Neural progenitor cell (in vitro differentiated cells): Measurements from ENCODE around the gene CELF4. TPM values are rescaled to one million over a fixed set of nuclear protein-coding genes. Genes with fewer than 3 reads are reported as not detected.

Experiments
- DNase-seq: peaks from one replicate; pipeline ENCODE4 v3.0.0-alpha.2; 2016; ENCODE audit warnings: low spot score
- H2AFZ ChIP-seq: fragments of 200-600 bp; sonication (generic); replicated peaks from 2 replicates; pipeline ENCODE4 v1.6.1; 2016; ENCODE audit warnings: antibody characterized with exemption
- H3F3A ChIP-seq: fragments of 200-600 bp; sonication (generic); 2 replicates; pipeline ENCODE4 v1.6.1; 2016; ENCODE audit warnings: antibody characterized with exemption, low read depth
- H3K27ac ChIP-seq: fragments of 200-600 bp; sonication (generic); 2 replicates; pipeline ENCODE4 v1.5.1; 2016; ENCODE audit warnings: mild to moderate bottlenecking
- H3K27me3 ChIP-seq: fragments of 200-600 bp; sonication (generic); 2 replicates; pipeline ENCODE4 v1.6.1; 2016; ENCODE audit warnings: mild to moderate bottlenecking, moderate library complexity
- H3K36me3 ChIP-seq: fragments of 200-600 bp; sonication (generic); 2 replicates; pipeline ENCODE4 v1.5.1; 2016
- H3K4me1 ChIP-seq: fragments of 200-600 bp; sonication (generic); 2 replicates; pipeline ENCODE4 v1.6.1; 2016; ENCODE audit warnings: mixed run types
- H3K4me2 ChIP-seq: fragments of 200-600 bp; sonication (generic); 2 replicates; pipeline ENCODE4 v1.6.1; 2016
- H3K4me3 ChIP-seq: fragments of 200-600 bp; sonication (generic); 2 replicates; pipeline ENCODE4 v1.5.1; 2016
- H3K79me2 ChIP-seq: fragments of 200-600 bp; sonication (generic); 2 replicates; pipeline ENCODE4 v1.6.1; 2016; ENCODE audit warnings: low read depth
- H3K9ac ChIP-seq: fragments of 200-600 bp; sonication (generic); 2 replicates; pipeline ENCODE4 v1.6.1; 2016
- H3K9me3 ChIP-seq: fragments of 200-600 bp; sonication (generic); 2 replicates; pipeline ENCODE4 v1.5.1; 2016; ENCODE audit warnings: low read depth
- H4K20me1 ChIP-seq: fragments of 200-600 bp; sonication (generic); 2 replicates; pipeline ENCODE4 v1.6.1; 2016; ENCODE audit warnings: low read depth
- H3K27ac Mint-ChIP-seq: 3 replicates; pipeline ENCODE4 v1.8.0; 2021; ENCODE audit warnings: mixed read lengths
- H3K27me3 Mint-ChIP-seq: 2 replicates; pipeline ENCODE4 v1.8.0; 2022; ENCODE audit warnings: low read depth, mild to moderate bottlenecking, inconsistent platforms, moderate library complexity, mixed read lengths; ENCODE audit not compliant: insufficient read depth
- H3K36me3 Mint-ChIP-seq: 3 replicates; pipeline ENCODE4 v1.8.0; 2021; ENCODE audit warnings: mixed read lengths
- H3K4me1 Mint-ChIP-seq: 3 replicates; pipeline ENCODE4 v1.8.0; 2021; ENCODE audit warnings: mixed read lengths
- H3K4me3 Mint-ChIP-seq: 3 replicates; pipeline ENCODE4 v1.8.0; 2021; ENCODE audit warnings: mild to moderate bottlenecking, moderate library complexity, mixed read lengths
- H3K9me3 Mint-ChIP-seq: 3 replicates; pipeline ENCODE4 v1.8.0; 2020; ENCODE audit warnings: mixed read lengths
- EZH2 ChIP-seq: fragments of 200-600 bp; sonication (generic); IDR thresholded peaks from 2 replicates; pipeline ENCODE4 v1.6.1; 2017; ENCODE audit warnings: antibody characterized with exemption, mild to moderate bottlenecking, moderate library complexity
- EZH2phosphoT487 ChIP-seq: fragments of 200-600 bp; sonication (generic); IDR thresholded peaks from 2 replicates; pipeline ENCODE4 v1.6.1; 2017; ENCODE audit warnings: antibody characterized with exemption
- total RNA-seq: library from RNA; depleted of rRNA; stranded (reverse); fragments of >200 nt; gene quantifications from 2 replicates; pipeline ENCODE4 v1.2.3, GENCODE V29; 2015; ENCODE audit warnings: low replicate concordance
- TF ChIP-seq, protein P1 (sequence below): fragments of 200-600 bp; sonication (generic); IDR thresholded peaks from 2 replicates; pipeline ENCODE4 v1.5.1; 2017; ENCODE audit warnings: antibody characterized with exemption, mild to moderate bottlenecking

Gene CELF4
- total RNA-seq, 1 donor from 2014 or later = 1.8 TPM

DNA sequence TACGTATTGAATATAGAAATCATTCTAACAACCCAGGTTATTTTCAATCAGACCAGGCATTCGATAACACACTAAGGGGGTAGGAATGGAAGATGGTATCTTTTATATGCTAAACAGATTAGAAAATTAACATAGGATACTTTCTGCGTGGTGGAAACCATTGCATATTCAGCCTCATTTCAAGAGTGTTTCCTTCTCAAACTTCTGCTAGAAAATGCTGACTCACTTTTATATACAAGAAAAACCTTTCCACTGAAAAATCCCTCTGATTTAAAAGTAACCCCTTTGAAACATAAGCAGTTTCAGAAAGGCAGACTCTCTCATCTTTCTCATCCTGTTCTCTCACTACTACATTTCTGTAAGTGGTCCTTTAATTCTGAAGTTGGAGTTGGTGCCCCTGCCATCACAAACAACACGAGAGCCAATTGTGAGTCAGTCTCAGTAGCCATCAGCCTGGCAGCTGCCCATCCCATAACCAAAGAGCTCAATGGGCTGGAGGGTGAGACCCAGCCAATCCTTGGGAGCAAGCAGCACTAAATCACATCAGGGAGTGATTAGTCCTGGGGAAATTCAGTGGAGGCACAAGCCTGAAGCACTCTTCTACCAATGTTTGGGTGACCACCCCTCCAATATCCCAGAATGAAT is 343.1 kb downstream of the CELF4 start:
- peaks cover 19% of the 10 kb centered on the region for H3F3A ChIP-seq
- no peak overlapping the region for H2AFZ ChIP-seq
- peaks cover 16% of the 10 kb centered on the region for H3K4me1 ChIP-seq
- no peak overlapping the region for H3K9ac ChIP-seq
- H3K36me3 ChIP-seq = no peaks in the 10 kb centered on the region
- peaks cover 24% of the 10 kb centered on the region for H3K27me3 ChIP-seq
- no peaks in the 10 kb centered on the region for H3K79me2 ChIP-seq
- H3K4me3 ChIP-seq = no peak overlapping the region
- H4K20me1 ChIP-seq = no peaks in the 10 kb centered on the region
- Mint-ChIP-seq H3K9me3 (no peaks in the 10 kb centered on the region), H3K27ac (no peak overlapping the region), H3K36me3 (no peaks in the 10 kb centered on the region), H3K4me1 (peaks cover 3% of the 10 kb centered on the region), H3K4me3 (no peak overlapping the region), H3K27me3 (no peaks in the 10 kb centered on the region)
- H3K27ac ChIP-seq = no peak overlapping the region
- TF ChIP-seq EZH2phosphoT487 = no peak
- TF ChIP-seq, protein P1, sequence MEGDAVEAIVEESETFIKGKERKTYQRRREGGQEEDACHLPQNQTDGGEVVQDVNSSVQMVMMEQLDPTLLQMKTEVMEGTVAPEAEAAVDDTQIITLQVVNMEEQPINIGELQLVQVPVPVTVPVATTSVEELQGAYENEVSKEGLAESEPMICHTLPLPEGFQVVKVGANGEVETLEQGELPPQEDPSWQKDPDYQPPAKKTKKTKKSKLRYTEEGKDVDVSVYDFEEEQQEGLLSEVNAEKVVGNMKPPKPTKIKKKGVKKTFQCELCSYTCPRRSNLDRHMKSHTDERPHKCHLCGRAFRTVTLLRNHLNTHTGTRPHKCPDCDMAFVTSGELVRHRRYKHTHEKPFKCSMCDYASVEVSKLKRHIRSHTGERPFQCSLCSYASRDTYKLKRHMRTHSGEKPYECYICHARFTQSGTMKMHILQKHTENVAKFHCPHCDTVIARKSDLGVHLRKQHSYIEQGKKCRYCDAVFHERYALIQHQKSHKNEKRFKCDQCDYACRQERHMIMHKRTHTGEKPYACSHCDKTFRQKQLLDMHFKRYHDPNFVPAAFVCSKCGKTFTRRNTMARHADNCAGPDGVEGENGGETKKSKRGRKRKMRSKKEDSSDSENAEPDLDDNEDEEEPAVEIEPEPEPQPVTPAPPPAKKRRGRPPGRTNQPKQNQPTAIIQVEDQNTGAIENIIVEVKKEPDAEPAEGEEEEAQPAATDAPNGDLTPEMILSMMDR = no peak
- peaks cover 5% of the 10 kb centered on the region for H3K9me3 ChIP-seq
- no peak overlapping the region for H3K4me2 ChIP-seq
- no peak for DNase-seq

DNA sequence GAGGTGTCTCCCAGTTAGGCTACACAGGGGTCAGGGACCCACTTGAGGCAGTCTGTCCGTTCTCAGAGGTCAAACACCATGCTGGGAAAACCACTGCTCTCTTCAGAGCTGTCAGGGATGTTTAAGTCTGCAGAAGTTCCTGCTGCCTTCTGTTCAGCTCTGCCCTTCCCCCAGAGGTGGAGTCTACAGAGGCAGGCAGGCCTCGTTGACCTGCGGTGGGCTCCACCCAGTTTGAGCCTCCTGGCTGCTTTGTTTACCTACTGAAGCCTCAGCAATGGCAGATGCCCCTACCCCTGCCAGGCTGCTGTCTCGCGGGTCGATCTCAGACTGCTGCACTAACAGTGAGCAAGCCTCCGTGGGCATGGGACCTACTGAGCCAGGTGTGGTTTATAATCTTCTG is 346.3 kb downstream of the CELF4 start:
- Histone ChIP-seq H3K4me3 (no peak overlapping the region), H3K4me1 (peaks cover 17% of the 10 kb centered on the region), H3K36me3 (no peaks in the 10 kb centered on the region), H3K27ac (no peak overlapping the region), H2AFZ (no peak overlapping the region), H3K79me2 (no peaks in the 10 kb centered on the region), H3F3A (peaks cover 20% of the 10 kb centered on the region), H3K27me3 (peaks cover 54% of the 10 kb centered on the region), H3K4me2 (peak overlapping the region; percentile 55), H3K9me3 (peaks cover 5% of the 10 kb centered on the region), H4K20me1 (no peaks in the 10 kb centered on the region), H3K9ac (no peak overlapping the region)
- H3K4me1 Mint-ChIP-seq = no peaks in the 10 kb centered on the region
- H3K9me3 Mint-ChIP-seq = peaks cover 10% of the 10 kb centered on the region
- H3K27ac Mint-ChIP-seq = no peak overlapping the region
- no peaks in the 10 kb centered on the region for H3K27me3 Mint-ChIP-seq
- no peak for TF ChIP-seq EZH2
- no peak for TF ChIP-seq EZH2phosphoT487
- TF ChIP-seq, protein P1 = no peak
- no peak overlapping the region for H3K4me3 Mint-ChIP-seq
- no peaks in the 10 kb centered on the region for H3K36me3 Mint-ChIP-seq
- DNase-seq = no peak

DNA sequence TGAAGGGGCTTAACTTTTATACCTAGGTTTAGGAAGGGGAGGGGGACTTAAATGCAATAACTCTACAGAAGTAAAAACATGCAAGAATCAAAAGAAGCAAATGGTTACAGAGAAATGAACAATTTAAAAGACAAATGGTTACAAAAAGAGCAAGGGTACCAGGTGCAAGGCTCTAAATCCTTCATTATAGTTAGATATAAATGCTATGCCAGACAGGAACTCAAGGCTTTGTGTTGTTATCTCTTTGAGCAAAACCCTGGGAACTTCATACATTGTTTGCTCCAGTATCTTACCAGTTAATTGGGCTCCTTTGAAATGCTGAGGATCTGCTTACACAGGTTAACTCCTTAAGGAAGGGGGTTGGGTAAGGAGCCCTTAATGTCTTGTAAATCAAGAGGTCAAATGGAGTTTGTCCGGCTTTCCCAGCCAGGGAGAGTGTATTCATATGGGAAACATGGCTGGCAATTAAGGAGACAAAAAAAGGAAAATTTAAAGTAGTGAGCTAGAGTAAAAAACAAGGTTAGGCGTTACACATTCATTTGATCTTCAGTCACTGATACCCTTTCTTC is 347.5 kb downstream of the CELF4 start:
- H3K27me3 ChIP-seq = peaks cover 56% of the 10 kb centered on the region
- peak overlapping the region; percentile 55 for H3K4me2 ChIP-seq
- no peak overlapping the region for H3K9ac ChIP-seq
- H4K20me1 ChIP-seq = no peaks in the 10 kb centered on the region
- H3K36me3 ChIP-seq = no peaks in the 10 kb centered on the region
- H3F3A ChIP-seq = peaks cover 20% of the 10 kb centered on the region
- peak; percentile 67 for DNase-seq
- TF ChIP-seq, protein P1 = no peak
- TF ChIP-seq EZH2 (no peak), EZH2phosphoT487 (peak; percentile 95)
- H3K4me3 Mint-ChIP-seq = no peak overlapping the region
- peaks cover 5% of the 10 kb centered on the region for H3K9me3 ChIP-seq
- no peaks in the 10 kb centered on the region for H3K27me3 Mint-ChIP-seq
- no peak overlapping the region for H3K27ac ChIP-seq
- H3K4me3 ChIP-seq = no peak overlapping the region
- H3K27ac Mint-ChIP-seq = no peak overlapping the region
- H3K4me1 ChIP-seq = peaks cover 17% of the 10 kb centered on the region
- peaks cover 13% of the 10 kb centered on the region for H3K9me3 Mint-ChIP-seq
- H3K36me3 Mint-ChIP-seq = no peaks in the 10 kb centered on the region
- H2AFZ ChIP-seq = no peak overlapping the region
- no peaks in the 10 kb centered on the region for H3K79me2 ChIP-seq
- H3K4me1 Mint-ChIP-seq = no peaks in the 10 kb centered on the region
